NCI-H82 (cell line): ENCODE data around the gene SERTAD1.

Experiments used
- DNase-seq: peaks from one replicate; lab custom pipeline; 2025; lab: John Stamatoyannopoulos, UW

Gene SERTAD1

GRCh38 chr19:40400559-40400958 is 25.2 kb downstream of the SERTAD1 start:
- DNase-seq, result no peak

GRCh38 chr19:40398417-40399131 is 27.2 kb downstream of the SERTAD1 start:
- DNase-seq, result peak; percentile 97

GRCh38 chr19:40397568-40397906 is 28.3 kb downstream of the SERTAD1 start:
- no peak for DNase-seq

- DNase-seq, result no peak
Observed at GRCh38 chr19:40396886-40397567, 28.8 kb downstream of the SERTAD1 start.

- no peak for DNase-seq
Observed at GRCh38 chr19:40395956-40396355, 29.8 kb downstream of the SERTAD1 start.

GRCh38 chr19:40394816-40395210 is 31.0 kb downstream of the SERTAD1 start:
- no peak for DNase-seq

GRCh38 chr19:40393894-40394815 is 31.6 kb downstream of the SERTAD1 start:
- DNase-seq, result no peak

GRCh38 chr19:40392894-40393517 is 32.8 kb downstream of the SERTAD1 start:
- peak; percentile 45 for DNase-seq

- no peak for DNase-seq
Observed at GRCh38 chr19:40392123-40392522, 33.7 kb downstream of the SERTAD1 start.

GRCh38 chr19:40390084-40390742 is 35.6 kb downstream of the SERTAD1 start, which contains the start of gene HIPK4:
TSS of gene HIPK4 (minus strand) at chr19:40390181. CDS start at chr19:40389902, 279 bp downstream.
- DNase-seq, result no peak

GRCh38 chr19:40389404-40390083 is 36.2 kb downstream of the SERTAD1 start:
- DNase-seq, result no peak

- no peak for DNase-seq
Observed at GRCh38 chr19:40388481-40388880, 37.3 kb downstream of the SERTAD1 start.

- no peak for DNase-seq
Observed at GRCh38 chr19:40387155-40387554, 38.6 kb downstream of the SERTAD1 start.

GRCh38 chr19:40383668-40384248 is 42.0 kb downstream of the SERTAD1 start:
- DNase-seq, result no peak

- peak; percentile 38 for DNase-seq
Observed at GRCh38 chr19:40381321-40381720, 44.5 kb downstream of the SERTAD1 start.

GRCh38 chr19:40380199-40381037 is 45.4 kb downstream of the SERTAD1 start:
- no peak for DNase-seq

GRCh38 chr19:40379446-40380198 is 46.2 kb downstream of the SERTAD1 start:
- DNase-seq, result peak; percentile 27

GRCh38 chr19:40378509-40378908 is 47.3 kb downstream of the SERTAD1 start:
- no peak for DNase-seq

GRCh38 chr19:40377876-40378385 is 47.9 kb downstream of the SERTAD1 start:
- no peak for DNase-seq
